ENCODE data around the gene CNTNAP2. TPM values are rescaled to one million over a fixed set of nuclear protein-coding genes. Genes with fewer than 3 reads are reported as not detected.

The CNTNAP2 gene
- total RNA-seq, 1 experiment from 2014 or later: 64.5 TPM

GRCh38 chr7:146991596-146991995, 875.0 kb downstream of the CNTNAP2 start:
- no peaks in the 10 kb centered on the region; a peak in 1 of 5 replicates for H3K9me3 Mint-ChIP-seq
- H3K4me1 ChIP-seq (ENCODE audit: insufficient read depth, low read length): no peaks in the 10 kb centered on the region
- H2BK12ac ChIP-seq (ENCODE audit: insufficient read length, low read depth, low read length): no peak overlapping the region
- H3K4me1 Mint-ChIP-seq: no peaks in the 10 kb centered on the region
- no peak overlapping the region for H4K91ac ChIP-seq (ENCODE audit: insufficient read length, low read depth, low read length)
- no peaks in the 10 kb centered on the region for H3K27me3 ChIP-seq (ENCODE audit: insufficient read depth, low read length)
- no peak overlapping the region for H2BK15ac ChIP-seq (ENCODE audit: low read depth, low read length)
- no CpG with 5 or more reads among the region's 5 CpGs for WGBS (ENCODE audit: extremely low coverage, insufficient read length, low lambda C conversion rate)
- H4K5ac ChIP-seq (ENCODE audit: insufficient read length, low read depth, low read length): no peak overlapping the region
- no peak overlapping the region for H2AFZ ChIP-seq (ENCODE audit: low read length)
- H3T11ph ChIP-seq (ENCODE audit: low read length): no peak overlapping the region
- no peak overlapping the region for H3K4me3 Mint-ChIP-seq
- H3K4ac ChIP-seq (ENCODE audit: low read depth, low read length): no peak overlapping the region
- no peak overlapping the region for H3K56ac ChIP-seq (ENCODE audit: insufficient read length, low read depth, low read length)
- no peaks in the 10 kb centered on the region for H4K20me1 ChIP-seq (ENCODE audit: control insufficient read depth, insufficient read depth, insufficient read length)
- no peak overlapping the region for H3K18ac ChIP-seq (ENCODE audit: insufficient read length, low read depth, low read length)
- no peaks in the 10 kb centered on the region for H3K79me2 ChIP-seq (ENCODE audit: insufficient read depth, low read length)
- H3K36me3 Mint-ChIP-seq (ENCODE audit: insufficient read depth in 1 of 3, low read depth in 3 of 3): no peaks in the 10 kb centered on the region
- no peak overlapping the region for H2AK5ac ChIP-seq (ENCODE audit: insufficient read length, low read length)
- no peak for DNase-seq
- H3K9ac ChIP-seq (ENCODE audit: extremely low read depth, insufficient read length, low read length): no peak overlapping the region
- H3K27ac Mint-ChIP-seq: no peak overlapping the region
- H2BK20ac ChIP-seq (ENCODE audit: low read depth, low read length, poor library complexity, severe bottlenecking): no peak overlapping the region
- no peak overlapping the region for H3K23ac ChIP-seq (ENCODE audit: insufficient read length, low read depth, low read length)
- no peaks in the 10 kb centered on the region for H3K27me3 Mint-ChIP-seq (ENCODE audit: low read depth)
- no peak overlapping the region for H2BK120ac ChIP-seq (ENCODE audit: low read depth, low read length, poor library complexity, severe bottlenecking)
- no peak for TF ChIP-seq CTCF (conservative IDR thresholded peaks at IDR 0.05)
- H3K23me2 ChIP-seq (ENCODE audit: insufficient read length, low read depth, low read length, poor library complexity, severe bottlenecking): no peaks in the 10 kb centered on the region
- no peaks in the 10 kb centered on the region for H3K79me1 ChIP-seq (ENCODE audit: insufficient read depth, low read depth, low read length, poor library complexity, severe bottlenecking)
- no peak overlapping the region for H2BK5ac ChIP-seq (ENCODE audit: insufficient read length, low read length)
- no peaks in the 10 kb centered on the region for H3K9me3 ChIP-seq (ENCODE audit: control insufficient read depth, low read depth, low read length)
- no peak overlapping the region for H3K14ac ChIP-seq (ENCODE audit: insufficient read depth, low read length)
- H3K27ac ChIP-seq (ENCODE audit: insufficient read length, low read depth, low read length): no peak overlapping the region
- no peak overlapping the region for H4K8ac ChIP-seq (replicated peaks; ENCODE audit: insufficient read length, low read depth, low read length)
- H3K4me2 ChIP-seq (ENCODE audit: insufficient read depth, insufficient read length, low read length): no peak overlapping the region
